ENCODE data around the gene ARHGAP18.

ARHGAP18 gene

GRCh38 chr6:129709769-129710449 lies at the start of gene ARHGAP18:
TSS of gene ARHGAP18 (minus strand) at chr6:129710177. CDS start at chr6:129710136, 41 bp downstream.
- Histone ChIP-seq H3K27ac (peak within 1 kb of the TSS; percentile 50 to 78 (median 70); a peak in 21 of 22 replicates), H3K9ac (peak within 1 kb of the TSS; percentile 66 to 86 (median 78)), H4K20me1 (peaks cover 0 to 29% (median 0%) of the 10 kb centered on the region in 11 experiments; a peak in 4 of 22 replicates), H3K27me3 (no peaks in the 10 kb centered on the region), H3K36me3 (peaks cover 0 to 22% (median 6%) of the 10 kb centered on the region in 11 experiments; a peak in 7 of 22 replicates), H3K4me3 (peak within 1 kb of the TSS; percentile 60 to 84 (median 70)), H3K4me1 (peaks cover 29 to 54% (median 41%) of the 10 kb centered on the region in 10 experiments), H3K9me3 (replicated peaks in 1 of 11) (no peaks in the 10 kb centered on the region), H3K4me2 (peak within 1 kb of the TSS; percentile 79 to 96 (median 92))
- TF ChIP-seq Cebpa-rat (IDR thresholded peaks at IDR 0.05): no peak

- TF ChIP-seq Cebpa-rat (IDR thresholded peaks at IDR 0.05): no peak
- H3K4me3 ChIP-seq: no peak overlapping the region
- H3K4me1 ChIP-seq: peaks cover 10 to 36% (median 34%) of the 10 kb centered on the region in 10 experiments
- no peak overlapping the region for H3K27ac ChIP-seq
- no peaks in the 10 kb centered on the region for H3K36me3 ChIP-seq
- no peaks in the 10 kb centered on the region for H3K9me3 ChIP-seq (replicated peaks in 1 of 11)
- no peaks in the 10 kb centered on the region for H3K27me3 ChIP-seq
- no peak overlapping the region for H3K4me2 ChIP-seq
- H4K20me1 ChIP-seq: no peaks in the 10 kb centered on the region
- no peak overlapping the region for H3K9ac ChIP-seq
These were observed 45.8 kb upstream of the ARHGAP18 start for GRCh38 chr6:129755787-129756186.

- Histone ChIP-seq H4K20me1 (no peaks in the 10 kb centered on the region), H3K27ac (no peak overlapping the region), H3K9ac (no peak overlapping the region), H3K36me3 (no peaks in the 10 kb centered on the region), H3K27me3 (no peaks in the 10 kb centered on the region), H3K4me2 (no peak overlapping the region), H3K4me1 (peaks cover 20 to 46% (median 43%) of the 10 kb centered on the region in 10 experiments), H3K4me3 (no peak overlapping the region), H3K9me3 (replicated peaks in 1 of 11) (no peaks in the 10 kb centered on the region)
- no peak for TF ChIP-seq Cebpa-rat (IDR thresholded peaks at IDR 0.05)
These were observed 44.8 kb upstream of the ARHGAP18 start for GRCh38 chr6:129754750-129755149.

GRCh38 chr6:129753422-129753821 lies 43.4 kb upstream of the ARHGAP18 start:
- Histone ChIP-seq H3K9me3 (replicated peaks in 1 of 11) (no peaks in the 10 kb centered on the region), H3K4me3 (no peak overlapping the region), H3K36me3 (no peaks in the 10 kb centered on the region), H3K4me1 (peaks cover 33 to 59% (median 56%) of the 10 kb centered on the region in 10 experiments), H4K20me1 (no peaks in the 10 kb centered on the region), H3K9ac (no peak overlapping the region), H3K27me3 (no peaks in the 10 kb centered on the region), H3K27ac (peak overlapping the region in 4 of 11 experiments; percentile 1 to 94 (median 59); a peak in 7 of 22 replicates), H3K4me2 (peak overlapping the region in 7 of 11 experiments; percentile 26 to 80 (median 69); a peak in 12 of 22 replicates)
- no peak for TF ChIP-seq Cebpa-rat (IDR thresholded peaks at IDR 0.05)

GRCh38 chr6:129751384-129751783 lies 41.4 kb upstream of the ARHGAP18 start:
- H3K27ac ChIP-seq: peak overlapping the region in 9 of 11 experiments; percentile 85 to 94 (median 91); a peak in 17 of 22 replicates
- no peaks in the 10 kb centered on the region for H3K27me3 ChIP-seq
- peak overlapping the region in 10 of 11 experiments; percentile 79 to 94 (median 87); a peak in 20 of 22 replicates for H3K4me2 ChIP-seq
- H4K20me1 ChIP-seq: no peaks in the 10 kb centered on the region
- no peaks in the 10 kb centered on the region for H3K9me3 ChIP-seq (replicated peaks in 1 of 11)
- TF ChIP-seq Cebpa-rat (IDR thresholded peaks at IDR 0.05): no peak
- no peak overlapping the region for H3K4me3 ChIP-seq
- no peaks in the 10 kb centered on the region for H3K36me3 ChIP-seq
- peak overlapping the region in 8 of 11 experiments; percentile 16 to 78 (median 76); a peak in 12 of 22 replicates for H3K9ac ChIP-seq
- H3K4me1 ChIP-seq: peaks cover 42 to 74% (median 64%) of the 10 kb centered on the region in 10 experiments

- Histone ChIP-seq H3K4me2 (peak overlapping the region; percentile 79 to 94 (median 85); a peak in 21 of 22 replicates), H3K27me3 (no peaks in the 10 kb centered on the region), H4K20me1 (no peaks in the 10 kb centered on the region), H3K9me3 (replicated peaks in 1 of 11) (no peaks in the 10 kb centered on the region), H3K9ac (peak overlapping the region in 9 of 11 experiments; percentile 70 to 79 (median 76); a peak in 18 of 22 replicates), H3K4me1 (peaks cover 42 to 74% (median 64%) of the 10 kb centered on the region in 10 experiments), H3K4me3 (peak overlapping the region in 1 of 10 experiments; percentile 22; a peak in 1 of 20 replicates), H3K36me3 (no peaks in the 10 kb centered on the region), H3K27ac (peak overlapping the region in 10 of 11 experiments; percentile 62 to 94 (median 91); a peak in 21 of 22 replicates)
- TF ChIP-seq Cebpa-rat (IDR thresholded peaks at IDR 0.05): no peak
These were observed 40.4 kb upstream of the ARHGAP18 start for GRCh38 chr6:129750360-129750759.

- H3K27ac ChIP-seq: peak overlapping the region; percentile 30 to 94 (median 91); a peak in 21 of 22 replicates
These were observed 39.8 kb upstream of the ARHGAP18 start for GRCh38 chr6:129749749-129750120.

GRCh38 chr6:129748901-129749748 lies 39.1 kb upstream of the ARHGAP18 start:
- peaks cover 50 to 81% (median 72%) of the 10 kb centered on the region in 10 experiments for H3K4me1 ChIP-seq
- H3K9ac ChIP-seq: peak overlapping the region; percentile 10 to 79 (median 75); a peak in 21 of 22 replicates
- no peaks in the 10 kb centered on the region for H4K20me1 ChIP-seq
- peak overlapping the region; percentile 30 to 94 (median 91); a peak in 21 of 22 replicates for H3K27ac ChIP-seq
- no peak for TF ChIP-seq Cebpa-rat (IDR thresholded peaks at IDR 0.05)
- no peaks in the 10 kb centered on the region for H3K36me3 ChIP-seq
- H3K27me3 ChIP-seq: no peaks in the 10 kb centered on the region
- H3K9me3 ChIP-seq (replicated peaks in 1 of 11): no peaks in the 10 kb centered on the region
- H3K4me3 ChIP-seq: peak overlapping the region in 9 of 10 experiments; percentile 8 to 50 (median 23); a peak in 14 of 20 replicates
- peak overlapping the region; percentile 79 to 94 (median 85) for H3K4me2 ChIP-seq

More at GRCh38 chr6:129749749-129750120, 39.8 kb upstream of the ARHGAP18 start:
- Histone ChIP-seq H3K9me3 (replicated peaks in 1 of 11) (no peaks in the 10 kb centered on the region), H4K20me1 (no peaks in the 10 kb centered on the region), H3K27me3 (no peaks in the 10 kb centered on the region), H3K9ac (peak overlapping the region; percentile 10 to 79 (median 75); a peak in 21 of 22 replicates), H3K4me1 (peaks cover 44 to 77% (median 67%) of the 10 kb centered on the region in 10 experiments), H3K4me2 (peak overlapping the region; percentile 79 to 94 (median 85)), H3K4me3 (peak overlapping the region in 7 of 10 experiments; percentile 22 to 50 (median 31); a peak in 10 of 20 replicates), H3K36me3 (no peaks in the 10 kb centered on the region)
- peak in 3 of 11 experiments; percentile 21 to 59 (median 56); a peak in 4 of 22 replicates for TF ChIP-seq Cebpa-rat (IDR thresholded peaks at IDR 0.05)

Data from BLaER1 treated with 17β-estradiol and CSF1 and Interleukin-3, amounts not matched to agents 10 nM and 100 nM (cell line).